HG02571 (cell line): ENCODE results near the gene FCSK.
"Not testable (repeated sequence)": the region's sequence is repeated elsewhere in the genome, so short reads cannot be mapped to it uniquely, and the experiment has no call there.

Source experiments
- ATAC-seq: cut with Tn5 transposase; IDR thresholded peaks from one replicate; pipeline ENCODE4 v1.9.1; 2021; ENCODE audit warnings: mild to moderate bottlenecking, moderate library complexity; ENCODE audit not compliant: unreplicated experiment

FCSK gene

GRCh38 chr16:70430667-70431536 is 23.5 kb upstream of the FCSK start:
- ATAC-seq, result peak; percentile 41

- ATAC-seq, result no peak
Measured at GRCh38 chr16:70432356-70432722, 22.1 kb upstream of the FCSK start.

GRCh38 chr16:70432723-70433457 is 21.5 kb upstream of the FCSK start:
- no peak for ATAC-seq

GRCh38 chr16:70433458-70434103 is 20.8 kb upstream of the FCSK start:
- ATAC-seq, result no peak

GRCh38 chr16:70434484-70435260 is 19.7 kb upstream of the FCSK start:
- no peak for ATAC-seq

GRCh38 chr16:70437017-70437581 is 17.3 kb upstream of the FCSK start:
- ATAC-seq, result no peak

- ATAC-seq, result no peak
Measured at GRCh38 chr16:70437582-70438557, 16.5 kb upstream of the FCSK start.

GRCh38 chr16:70438585-70438968 is 15.8 kb upstream of the FCSK start:
- peak; percentile 1 for ATAC-seq

GRCh38 chr16:70438969-70439862 is 15.2 kb upstream of the FCSK start, which contains the start of gene ST3GAL2:
ST3GAL2 (minus strand) TSS chr16:70439100; CDS start chr16:70398530, 40,570 bp downstream.
- ATAC-seq, result peak; percentile 79

- no peak for ATAC-seq
Measured at GRCh38 chr16:70440009-70440692, 14.2 kb upstream of the FCSK start.

- no peak for ATAC-seq
Measured at GRCh38 chr16:70441406-70441990, 12.9 kb upstream of the FCSK start.

GRCh38 chr16:70442344-70442743 is 12.1 kb upstream of the FCSK start:
- no peak for ATAC-seq

- no peak for ATAC-seq
Measured at GRCh38 chr16:70444249-70445063, 9.9 kb upstream of the FCSK start.

- ATAC-seq, result no peak
Measured at GRCh38 chr16:70448075-70448474, 6.3 kb upstream of the FCSK start.

- not testable (repeated sequence) for ATAC-seq
Measured at GRCh38 chr16:70450142-70451003, 4.0 kb upstream of the FCSK start.

- not testable (repeated sequence) for ATAC-seq
Measured at GRCh38 chr16:70451004-70451340, 3.4 kb upstream of the FCSK start.
